ENCODE measurements around the gene AGAP1.

GRCh38 chr2:235583144-235583543 lies 89.3 kb downstream of the AGAP1 start:
- TF ChIP-seq CTCF (IDR thresholded peaks at IDR 0.05) = no peak
- TF ChIP-seq POLR2A (IDR thresholded peaks at IDR 0.05) = no peak
- no peak for TF ChIP-seq POLR2AphosphoS5 (IDR thresholded peaks at IDR 0.05)
